NCI-H187 (cell line): ENCODE measurements around the gene POTEJ.
"Not testable (repeated sequence)": the region's sequence is repeated elsewhere in the genome, so short reads cannot be mapped to it uniquely, and the experiment has no call there.

Experiments used
- DNase-seq, 2 experiments: peaks; one replicate each; lab custom pipeline; 2025; lab: John Stamatoyannopoulos, UW

Gene POTEJ

GRCh38 chr2:130611140-130611539 is at the start of gene POTEJ:
Gene POTEJ (plus strand): TSS chr2:130611440. CDS start chr2:130611533, 93 bp downstream.
- DNase-seq = not testable (repeated sequence)

GRCh38 chr2:130566165-130566564 is 45.1 kb upstream of the POTEJ start:
- not testable (repeated sequence) for DNase-seq

GRCh38 chr2:130571929-130572328 is 39.3 kb upstream of the POTEJ start:
- DNase-seq = not testable (repeated sequence)

- DNase-seq = not testable (repeated sequence)
These were observed 37.0 kb upstream of the POTEJ start for GRCh38 chr2:130574230-130574629.

GRCh38 chr2:130576209-130576784 is 34.9 kb upstream of the POTEJ start:
- DNase-seq = not testable (repeated sequence)

GRCh38 chr2:130577559-130577958 is 33.7 kb upstream of the POTEJ start:
- DNase-seq = not testable (repeated sequence)

GRCh38 chr2:130579121-130579520 is 32.1 kb upstream of the POTEJ start:
- not testable (repeated sequence) for DNase-seq

- DNase-seq = not testable (repeated sequence)
These were observed 29.7 kb upstream of the POTEJ start for GRCh38 chr2:130581491-130581890.

- not testable (repeated sequence) for DNase-seq
These were observed 28.3 kb upstream of the POTEJ start for GRCh38 chr2:130582970-130583369.

- not testable (repeated sequence) for DNase-seq
These were observed 27.7 kb upstream of the POTEJ start for GRCh38 chr2:130583582-130583981.

GRCh38 chr2:130584726-130585125 is 26.5 kb upstream of the POTEJ start:
- DNase-seq = not testable (repeated sequence)

- not testable (repeated sequence) for DNase-seq
These were observed 22.4 kb upstream of the POTEJ start for GRCh38 chr2:130588688-130589458.

GRCh38 chr2:130590170-130590841 is 20.9 kb upstream of the POTEJ start:
- not testable (repeated sequence) for DNase-seq

- not testable (repeated sequence) for DNase-seq
These were observed 20.3 kb upstream of the POTEJ start for GRCh38 chr2:130590842-130591359.

- not testable (repeated sequence) for DNase-seq
These were observed 18.3 kb upstream of the POTEJ start for GRCh38 chr2:130592791-130593414.

- DNase-seq = not testable (repeated sequence)
These were observed 17.2 kb upstream of the POTEJ start for GRCh38 chr2:130594011-130594410.

GRCh38 chr2:130596757-130597156 is 14.5 kb upstream of the POTEJ start:
- DNase-seq = not testable (repeated sequence)

- not testable (repeated sequence) for DNase-seq
These were observed 13.2 kb upstream of the POTEJ start for GRCh38 chr2:130597994-130598393.

- DNase-seq = not testable (repeated sequence)
These were observed 12.8 kb upstream of the POTEJ start for GRCh38 chr2:130598463-130598862.

GRCh38 chr2:130599393-130599792 is 11.8 kb upstream of the POTEJ start, which contains the start of gene CFC1:
Gene CFC1 (minus strand): TSS chr2:130599575. CDS start chr2:130599287, 288 bp downstream.
- not testable (repeated sequence) for DNase-seq

GRCh38 chr2:130599926-130600325 is 11.3 kb upstream of the POTEJ start:
- not testable (repeated sequence) for DNase-seq
